Measurements from ENCODE around the gene EPN1.
"Not testable (repeated sequence)": the region's sequence is repeated elsewhere in the genome, so short reads cannot be mapped to it uniquely, and the experiment has no call there.

EPN1 gene

GRCh38 chr19:55720214-55720746 lies 45.3 kb downstream of the EPN1 start:
- Mint-ChIP-seq H3K4me3 (no peak overlapping the region), H3K4me1 (ENCODE audit: low read depth) (no peaks in the 10 kb centered on the region), H3K36me3 (ENCODE audit: low read depth) (no peaks in the 10 kb centered on the region), H3K9me3 (peaks cover 21% of the 10 kb centered on the region), H3K27me3 (peaks cover 59% of the 10 kb centered on the region), H3K27ac (no peak overlapping the region)
- no peak for DNase-seq

GRCh38 chr19:55720801-55721200 lies 45.8 kb downstream of the EPN1 start:
- Mint-ChIP-seq H3K9me3 (peaks cover 21% of the 10 kb centered on the region), H3K4me3 (no peak overlapping the region), H3K27ac (no peak overlapping the region), H3K4me1 (ENCODE audit: low read depth) (no peaks in the 10 kb centered on the region), H3K36me3 (ENCODE audit: low read depth) (no peaks in the 10 kb centered on the region), H3K27me3 (peaks cover 62% of the 10 kb centered on the region)
- no peak for DNase-seq

GRCh38 chr19:55723491-55723890 lies 48.5 kb downstream of the EPN1 start:
- peaks cover 21% of the 10 kb centered on the region for H3K9me3 Mint-ChIP-seq
- no peak for DNase-seq
- no peak overlapping the region for H3K27ac Mint-ChIP-seq
- H3K4me3 Mint-ChIP-seq, result no peak overlapping the region
- H3K36me3 Mint-ChIP-seq (ENCODE audit: low read depth), result no peaks in the 10 kb centered on the region
- peaks cover 52% of the 10 kb centered on the region for H3K27me3 Mint-ChIP-seq
- no peaks in the 10 kb centered on the region for H3K4me1 Mint-ChIP-seq (ENCODE audit: low read depth)

- H3K4me1 Mint-ChIP-seq (ENCODE audit: low read depth); H3K36me3 Mint-ChIP-seq (ENCODE audit: low read depth); DNase-seq; H3K27ac Mint-ChIP-seq; H3K4me3 Mint-ChIP-seq: not testable (repeated sequence)
- H3K9me3 Mint-ChIP-seq, result peaks cover 11% of the 10 kb centered on the region
- H3K27me3 Mint-ChIP-seq, result peaks cover 17% of the 10 kb centered on the region
Measured at GRCh38 chr19:55730378-55730777, 55.4 kb downstream of the EPN1 start.

- DNase-seq, result no peak
- no peak within 1 kb of the TSS for H3K4me3 Mint-ChIP-seq
- H3K9me3 Mint-ChIP-seq, result no peaks in the 10 kb centered on the region
- no peak within 1 kb of the TSS for H3K27ac Mint-ChIP-seq
- H3K4me1 Mint-ChIP-seq (ENCODE audit: low read depth), result no peaks in the 10 kb centered on the region
- peaks cover 18% of the 10 kb centered on the region for H3K27me3 Mint-ChIP-seq
- no peaks in the 10 kb centered on the region for H3K36me3 Mint-ChIP-seq (ENCODE audit: low read depth)
Measured at GRCh38 chr19:55738302-55738701, 63.3 kb downstream of the EPN1 start, which contains the start of gene NLRP9. NLRP9 (minus strand) TSS chr19:55738402; CDS start chr19:55738374, 28 bp downstream.

- Mint-ChIP-seq H3K4me3 (no peak overlapping the region), H3K27me3 (peaks cover 4% of the 10 kb centered on the region), H3K4me1 (ENCODE audit: low read depth) (no peaks in the 10 kb centered on the region), H3K9me3 (no peaks in the 10 kb centered on the region), H3K36me3 (ENCODE audit: low read depth) (no peaks in the 10 kb centered on the region), H3K27ac (no peak overlapping the region)
- DNase-seq, result no peak
Measured at GRCh38 chr19:55750715-55751114, 75.7 kb downstream of the EPN1 start.

GRCh38 chr19:55753401-55753800 lies 78.4 kb downstream of the EPN1 start:
- Mint-ChIP-seq H3K4me3 (no peak overlapping the region), H3K27ac (no peak overlapping the region), H3K4me1 (ENCODE audit: low read depth) (no peaks in the 10 kb centered on the region), H3K27me3 (peaks cover 6% of the 10 kb centered on the region), H3K36me3 (ENCODE audit: low read depth) (no peaks in the 10 kb centered on the region), H3K9me3 (no peaks in the 10 kb centered on the region)
- DNase-seq, result no peak

GRCh38 chr19:55756808-55757207 lies 81.8 kb downstream of the EPN1 start:
- not testable (repeated sequence) for DNase-seq; H3K27ac Mint-ChIP-seq; H3K4me3 Mint-ChIP-seq; H3K4me1 Mint-ChIP-seq (ENCODE audit: low read depth); H3K9me3 Mint-ChIP-seq; H3K36me3 Mint-ChIP-seq (ENCODE audit: low read depth)
- H3K27me3 Mint-ChIP-seq, result peaks cover 14% of the 10 kb centered on the region

GRCh38 chr19:55758797-55759196 lies 83.8 kb downstream of the EPN1 start, which contains the start of gene RFPL4A:
RFPL4A (plus strand) TSS chr19:55759097; CDS start chr19:55761801, 2,704 bp downstream.
- not testable (repeated sequence) for H3K4me1 Mint-ChIP-seq (ENCODE audit: low read depth); H3K36me3 Mint-ChIP-seq (ENCODE audit: low read depth)

More at GRCh38 chr19:55758797-55759196, 83.8 kb downstream of the EPN1 start, which contains the start of gene RFPL4A:
- H3K4me3 Mint-ChIP-seq, H3K9me3 Mint-ChIP-seq, H3K27ac Mint-ChIP-seq, H3K27me3 Mint-ChIP-seq, DNase-seq: not testable (repeated sequence)
